Panc1 (cell line): ENCODE data around the gene MAST4. TPM values are rescaled to one million over a fixed set of nuclear protein-coding genes. Genes with fewer than 3 reads are reported as not detected.

Experiments
- ATAC-seq: fragments of 200-7000 bp; cut with Tn5 transposase; 2 replicates; pipeline ENCODE4 v1.9.1; 2020; ENCODE audit warnings: mild to moderate bottlenecking, moderate library complexity
- BruUV-seq: library from RNA; stranded (reverse); fragments of 400-500 nt; replicated peaks from 2 replicates; lab custom pipeline; 2021; lab: Mats Ljungman, UMichigan
- CTCF ChIA-PET: fragments of 300-600 bp; sonication (Branson Sonifier 250); formaldehyde crosslinking; loops from one replicate; lab custom pipeline; 2022; ENCODE audit warnings: antibody characterized with exemption; lab: Charles Lee
- POLR2A ChIA-PET: fragments of 300-600 bp; sonication (Branson Sonifier 250); formaldehyde crosslinking; loops from one replicate; lab custom pipeline; 2022; ENCODE audit warnings: antibody characterized with exemption; lab: Charles Lee
- DNase-seq: peaks from one replicate; pipeline ENCODE4 v3.0.0-alpha.2; 2010; ENCODE audit warnings: low read depth, low spot score
- H3K27ac ChIP-seq: 2 replicates; pipeline ENCODE4 v1.5.1; 2011; ENCODE audit warnings: mild to moderate bottlenecking, low read length, inconsistent platforms
- H3K27me3 ChIP-seq: fragments of 200-500 bp; sonication (Bioruptor generic); 2 replicates; pipeline ENCODE4 v1.6.0; 2014; ENCODE audit warnings: low read length, inconsistent platforms; ENCODE audit not compliant: control insufficient read depth, insufficient read depth
- H3K36me3 ChIP-seq: fragments of 200-500 bp; sonication (Bioruptor generic); 2 replicates; pipeline ENCODE4 v1.5.1; 2014; ENCODE audit warnings: inconsistent platforms, mild to moderate bottlenecking, low read length, moderate library complexity; ENCODE audit not compliant: control insufficient read depth, insufficient read depth
- H3K4me1 ChIP-seq: 2 replicates; pipeline ENCODE4 v1.5.1; 2011; ENCODE audit warnings: inconsistent platforms, mild to moderate bottlenecking, low read length, moderate library complexity; ENCODE audit not compliant: control insufficient read depth, insufficient read depth
- H3K4me3 ChIP-seq, 2 experiments: 2 replicates each; pipeline ENCODE4 v1.5.1; 2011 to 2012; ENCODE audit warnings: low read depth in 2 of 2, low read length in 2 of 2, mild to moderate bottlenecking in 2 of 2, inconsistent platforms in 1 of 2, moderate library complexity in 1 of 2
- H3K9me3 ChIP-seq: fragments of 200-500 bp; sonication (Bioruptor generic); 2 replicates; pipeline ENCODE4 v1.5.1; 2014; ENCODE audit warnings: low read depth, mild to moderate bottlenecking, inconsistent platforms, low read length, moderate library complexity; ENCODE audit not compliant: control insufficient read depth, insufficient read depth
- CTCF ChIP-seq: fragments of 450-650 bp; IDR thresholded peaks from 2 replicates; pipeline ENCODE4 v1.5.1; 2017; ENCODE audit warnings: mild to moderate bottlenecking
- POLR2AphosphoS5 ChIP-seq: IDR thresholded peaks from 2 replicates; pipeline ENCODE4 v1.6.1; 2012; ENCODE audit warnings: mild to moderate bottlenecking, low read depth, low read length, moderate library complexity
- REST ChIP-seq, 2 experiments: IDR thresholded peaks; 2 replicates each; pipeline ENCODE4 v1.6.1; 2011 to 2012; ENCODE audit warnings: low read depth in 2 of 2, control low read depth in 1 of 2, low read length in 1 of 2, mild to moderate bottlenecking in 1 of 2, moderate library complexity in 1 of 2; ENCODE audit not compliant: insufficient read depth in 1 of 2
- SIN3A ChIP-seq: IDR thresholded peaks from 2 replicates; pipeline ENCODE4 v1.6.1; 2012; ENCODE audit warnings: low read depth, mild to moderate bottlenecking, low read length, moderate library complexity, borderline replicate concordance; ENCODE audit not compliant: insufficient read depth
- TCF7L2 ChIP-seq: IDR thresholded peaks from 2 replicates; pipeline ENCODE4 v1.6.1; 2011; ENCODE audit warnings: mild to moderate bottlenecking, low read depth, low read length, inconsistent platforms
- in situ Hi-C: cut with HindIII; loops from 2 replicates; pipeline ENCODE4 v1.10.0; 2016; ENCODE audit warnings: low sequenced_read_pairs, low pct_unique_long_range_greater_than_20kb
- intact Hi-C: fragments of 100-400 bp; cut with micrococcal nuclease; formaldehyde crosslinking; loops from one replicate; pipeline ENCODE4 v1.10.0; 2022; ENCODE audit not compliant: unreplicated experiment
- total RNA-seq: library from RNA; stranded (reverse); gene quantifications from one replicate; pipeline ENCODE4 v1.2.1, GENCODE V29; 2021; ENCODE audit not compliant: unreplicated experiment

Gene MAST4
- total RNA-seq, 1 experiment from 2014 or later = 1.8 TPM

- no peak overlapping the region for H3K4me3 ChIP-seq
- intact Hi-C loops (no loop called here), in situ Hi-C loops (no loop called here)
- no TSS peak for BruUV-seq
- no peak for TF ChIP-seq REST (IDR thresholded peaks at IDR 0.05; ENCODE audit: insufficient read depth in 1 of 2, low read depth in 2 of 2, low read length in 1 of 2)
- TF ChIP-seq CTCF = no peak
- no peak for TF ChIP-seq SIN3A
- TF ChIP-seq TCF7L2 = no peak
- TF ChIP-seq POLR2AphosphoS5 = no peak
- CTCF ChIA-PET = no interaction called here
- H3K9me3 ChIP-seq = no peaks in the 10 kb centered on the region
- no peaks in the 10 kb centered on the region for H3K27me3 ChIP-seq
- POLR2A ChIA-PET = no interaction called here
- no peaks in the 10 kb centered on the region for H3K4me1 ChIP-seq
- no peaks in the 10 kb centered on the region for H3K36me3 ChIP-seq
- no peak for ATAC-seq
- no peak for DNase-seq
- H3K27ac ChIP-seq = no peak overlapping the region
Observed at GRCh38 chr5:66922881-66923280, 326.7 kb downstream of the MAST4 start.

GRCh38 chr5:66923457-66923856 lies 327.3 kb downstream of the MAST4 start:
- no TSS peak for BruUV-seq
- ChIA-PET CTCF (no interaction called here), POLR2A (no interaction called here)
- Histone ChIP-seq H3K4me3 (no peak overlapping the region), H3K4me1 (no peaks in the 10 kb centered on the region), H3K27me3 (no peaks in the 10 kb centered on the region), H3K27ac (no peak overlapping the region), H3K36me3 (no peaks in the 10 kb centered on the region), H3K9me3 (no peaks in the 10 kb centered on the region)
- in situ Hi-C loops (no loop called here), intact Hi-C loops (no loop called here)
- no peak for DNase-seq
- TF ChIP-seq SIN3A (no peak), REST (IDR thresholded peaks at IDR 0.05; ENCODE audit: insufficient read depth in 1 of 2, low read depth in 2 of 2, low read length in 1 of 2) (no peak), CTCF (no peak), TCF7L2 (no peak), POLR2AphosphoS5 (no peak)
- no peak for ATAC-seq
